Hepatocyte (in vitro differentiated cells): ENCODE results near the gene VIPR2. TPM values are rescaled to one million over a fixed set of nuclear protein-coding genes. Genes with fewer than 3 reads are reported as not detected.
"Not testable (repeated sequence)": the region's sequence is repeated elsewhere in the genome, so short reads cannot be mapped to it uniquely, and the experiment has no call there.

Experiments
- DNase-seq: peaks from one replicate; pipeline ENCODE4 v3.0.0-alpha.2; 2016; ENCODE audit warnings: low spot score
- H2AFZ ChIP-seq: fragments of 200-600 bp; sonication (generic); 2 replicates; pipeline ENCODE4 v1.6.0; 2016; ENCODE audit warnings: antibody characterized with exemption, mild to moderate bottlenecking
- H3K27ac ChIP-seq: fragments of 200-600 bp; sonication (generic); 2 replicates; pipeline ENCODE4 v1.5.1; 2016; ENCODE audit warnings: mild to moderate bottlenecking
- H3K27me3 ChIP-seq: fragments of 200-600 bp; sonication (generic); 2 replicates; pipeline ENCODE4 v1.6.1; 2016
- H3K36me3 ChIP-seq: fragments of 200-600 bp; sonication (generic); replicated peaks from 2 replicates; pipeline ENCODE4 v1.5.1; 2016; ENCODE audit warnings: low read depth; ENCODE audit not compliant: insufficient read depth
- H3K4me1 ChIP-seq: fragments of 200-600 bp; sonication (generic); 2 replicates; pipeline ENCODE4 v1.5.1; 2016; ENCODE audit warnings: mild to moderate bottlenecking, moderate library complexity; ENCODE audit not compliant: insufficient read depth
- H3K4me2 ChIP-seq: fragments of 200-600 bp; sonication (generic); 2 replicates; pipeline ENCODE4 v1.6.0; 2016
- H3K4me3 ChIP-seq: fragments of 200-600 bp; sonication (generic); 2 replicates; pipeline ENCODE4 v1.5.1; 2016; ENCODE audit warnings: mild to moderate bottlenecking
- H3K79me2 ChIP-seq: fragments of 200-600 bp; sonication (generic); 2 replicates; pipeline ENCODE4 v1.6.0; 2017; ENCODE audit warnings: mild to moderate bottlenecking
- H3K9me2 ChIP-seq: fragments of 200-600 bp; sonication (generic); replicated peaks from 2 replicates; pipeline ENCODE4 v1.6.0; 2017; ENCODE audit warnings: mild to moderate bottlenecking; ENCODE audit not compliant: insufficient read depth
- H3K9me3 ChIP-seq: fragments of 200-600 bp; sonication (generic); 2 replicates; pipeline ENCODE4 v1.5.1; 2016; ENCODE audit warnings: low read depth, mild to moderate bottlenecking
- H4K20me1 ChIP-seq: fragments of 200-600 bp; sonication (generic); 2 replicates; pipeline ENCODE4 v1.6.0; 2016; ENCODE audit warnings: mild to moderate bottlenecking; ENCODE audit not compliant: insufficient read depth, poor library complexity, severe bottlenecking
- CTCF ChIP-seq: fragments of 200-600 bp; sonication (generic); IDR thresholded peaks from 2 replicates; pipeline ENCODE4 v1.5.1; 2016; ENCODE audit warnings: antibody characterized with exemption, mild to moderate bottlenecking; ENCODE audit not compliant: poor library complexity
- EZH2 ChIP-seq: fragments of 200-600 bp; sonication (generic); IDR thresholded peaks from 2 replicates; pipeline ENCODE4 v1.6.1; 2016; ENCODE audit warnings: antibody characterized with exemption, mild to moderate bottlenecking, borderline replicate concordance
- EZH2phosphoT487 ChIP-seq: fragments of 200-600 bp; sonication (generic); IDR thresholded peaks from one replicate; pipeline ENCODE4 v1.6.1; 2018; ENCODE audit warnings: antibody characterized with exemption, mild to moderate bottlenecking, low read depth, moderate library complexity; ENCODE audit not compliant: unreplicated experiment, severe bottlenecking
- WGBS: methylation state at CpG from one replicate; pipeline ENCODE4 v1.1.6; 2016; ENCODE audit warnings: low lambda C conversion rate; ENCODE audit errors: missing lambda C conversion rate; 5-methylcytosine and 5-hydroxymethylcytosine counted together
- polyA plus RNA-seq: library from polyadenylated mRNA; unstranded; fragments of >200 nt; fragmentation: Nextera tagmentation; extraction: Ambion mirVana; gene quantifications from 2 replicates; pipeline ENCODE4 v1.2.1, GENCODE V29; 2016
- total RNA-seq: library from RNA; depleted of rRNA; stranded (reverse); fragments of >200 nt; gene quantifications from 2 replicates; pipeline ENCODE4 v1.2.3, GENCODE V29; 2014

The VIPR2 gene
- total and polyA plus RNA-seq, 2 experiments from 2014 or later = 2.7 to 3.4 TPM

DNA sequence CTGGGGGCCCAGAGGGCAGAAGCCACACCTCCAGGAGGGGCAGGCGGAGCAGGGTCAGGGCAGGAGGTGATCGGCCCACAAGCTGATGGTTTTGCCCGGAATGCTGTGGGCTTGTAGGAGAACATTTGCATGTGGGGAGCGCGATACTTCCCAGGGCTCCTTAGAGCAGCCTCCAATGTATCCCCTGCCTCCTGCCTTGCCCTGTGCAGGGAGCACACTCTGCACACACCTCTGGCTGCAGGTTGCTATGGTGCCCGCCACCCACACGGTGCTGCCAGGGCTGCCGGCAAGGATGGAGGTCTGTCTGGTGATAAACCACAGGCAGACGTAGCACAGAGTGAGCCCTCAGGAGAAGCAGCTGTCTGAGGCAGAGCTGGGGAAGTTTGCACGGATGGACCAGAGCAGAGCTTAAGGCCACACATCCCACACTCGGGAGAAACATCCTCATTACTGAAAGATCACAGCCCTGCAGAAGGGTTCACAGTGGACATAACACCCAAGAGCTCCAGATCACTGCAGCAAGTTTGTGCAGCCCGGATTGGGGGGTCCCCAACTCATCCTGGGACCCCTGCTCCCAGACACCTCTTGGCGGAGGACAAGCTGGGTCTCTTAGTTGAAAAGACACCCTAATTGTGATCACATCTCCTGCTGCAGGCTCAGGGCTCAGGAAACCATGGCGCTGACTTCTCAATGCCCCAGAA, 41.8 kb downstream of the VIPR2 start:
- no peak overlapping the region for H2AFZ ChIP-seq
- H3K79me2 ChIP-seq = no peaks in the 10 kb centered on the region
- no peak for DNase-seq
- H3K27me3 ChIP-seq = no peaks in the 10 kb centered on the region
- H4K20me1 ChIP-seq = no peaks in the 10 kb centered on the region
- no peak overlapping the region for H3K4me3 ChIP-seq
- H3K9me3 ChIP-seq = no peaks in the 10 kb centered on the region
- no peaks in the 10 kb centered on the region for H3K36me3 ChIP-seq
- H3K9me2 ChIP-seq = no peaks in the 10 kb centered on the region
- WGBS = 73% methylated on average over 13 of the region's 14 CpGs
- H3K27ac ChIP-seq = no peak overlapping the region
- H3K4me1 ChIP-seq = no peaks in the 10 kb centered on the region
- TF ChIP-seq EZH2 = no peak
- no peak for TF ChIP-seq CTCF
- TF ChIP-seq EZH2phosphoT487 = no peak
- no peak overlapping the region for H3K4me2 ChIP-seq

- H3K4me3 ChIP-seq, H3K79me2 ChIP-seq, H3K4me1 ChIP-seq, H3K27ac ChIP-seq, H3K27me3 ChIP-seq, H3K9me3 ChIP-seq, H3K9me2 ChIP-seq, H4K20me1 ChIP-seq, DNase-seq, H3K4me2 ChIP-seq, H2AFZ ChIP-seq, H3K36me3 ChIP-seq: not testable (repeated sequence)
- WGBS = 99% methylated on average over 14 of the region's 42 CpGs
These were observed 43.0 kb downstream of the VIPR2 start for GRCh38 chr7:159101661-159102091.

DNA sequence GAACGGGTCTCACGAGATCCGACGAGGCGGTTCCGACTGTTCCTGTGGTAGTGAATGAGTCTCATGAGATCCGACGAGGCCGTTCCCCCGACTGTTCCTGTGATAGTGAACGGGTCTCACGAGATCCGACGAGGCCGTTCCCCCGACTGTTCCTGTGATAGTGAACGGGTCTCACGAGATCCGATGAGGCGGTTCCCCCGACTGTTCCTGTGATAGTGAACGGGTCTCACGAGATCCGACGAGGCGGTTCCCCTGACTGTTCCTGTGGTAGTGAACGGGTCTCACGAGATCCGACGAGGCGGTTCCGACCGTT, 43.6 kb downstream of the VIPR2 start:
- H3K27me3 ChIP-seq, H3K27ac ChIP-seq, H3K4me3 ChIP-seq, H3K9me2 ChIP-seq, DNase-seq, H3K4me1 ChIP-seq, H3K79me2 ChIP-seq, H2AFZ ChIP-seq, H3K9me3 ChIP-seq, H3K36me3 ChIP-seq, H3K4me2 ChIP-seq, H4K20me1 ChIP-seq: not testable (repeated sequence)
- WGBS = over 99% methylated on average over 13 of the region's 33 CpGs

DNA sequence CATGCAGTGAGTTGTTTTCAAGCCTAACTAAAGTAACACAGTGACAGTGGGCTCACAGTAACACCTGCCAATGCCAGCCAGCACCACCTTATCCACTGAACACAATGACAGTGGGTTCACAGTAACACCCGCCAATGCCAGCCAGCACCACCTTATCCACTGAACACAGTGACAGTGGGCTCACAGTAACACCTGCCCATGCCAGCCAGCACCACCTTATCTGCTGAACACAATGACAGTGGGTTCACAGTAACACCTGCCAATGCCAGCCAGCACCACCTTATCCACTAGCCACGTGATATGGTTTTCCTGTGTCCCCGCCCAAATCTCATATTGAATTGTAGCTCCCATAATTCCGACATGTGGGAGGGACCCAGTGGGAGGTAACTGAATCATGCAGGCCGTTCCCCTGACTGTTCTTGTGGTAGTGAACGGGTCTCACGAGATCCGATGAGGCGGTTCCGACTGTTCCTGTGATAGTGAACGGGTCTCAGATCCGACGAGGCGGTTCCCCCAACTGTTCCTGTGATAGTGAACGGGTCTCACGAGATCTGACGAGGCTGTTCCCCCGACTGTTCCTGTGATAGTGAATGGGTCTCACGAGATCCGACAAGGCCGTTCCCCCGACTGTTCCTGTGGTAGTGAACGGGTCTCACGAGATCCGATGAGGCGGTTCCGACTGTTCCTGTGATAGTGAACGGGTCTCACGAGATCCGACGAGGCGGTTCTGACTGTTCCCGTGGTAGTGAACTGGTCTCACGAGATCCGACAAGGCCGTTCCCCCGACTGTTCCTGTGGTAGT, 44.2 kb downstream of the VIPR2 start:
- not testable (repeated sequence) for H3K9me2 ChIP-seq, H3K4me3 ChIP-seq, H3K9me3 ChIP-seq, H4K20me1 ChIP-seq, H3K27ac ChIP-seq, H3K27me3 ChIP-seq, H3K36me3 ChIP-seq, H3K4me1 ChIP-seq, DNase-seq, H3K79me2 ChIP-seq, H3K4me2 ChIP-seq, H2AFZ ChIP-seq
- WGBS = 95% methylated on average over 24 of the region's 37 CpGs

- H3K4me2 ChIP-seq = no peak overlapping the region
- H3K9me3 ChIP-seq = no peaks in the 10 kb centered on the region
- H3K9me2 ChIP-seq = no peaks in the 10 kb centered on the region
- no peak overlapping the region for H3K4me3 ChIP-seq
- no peaks in the 10 kb centered on the region for H3K79me2 ChIP-seq
- no peaks in the 10 kb centered on the region for H4K20me1 ChIP-seq
- no peaks in the 10 kb centered on the region for H3K4me1 ChIP-seq
- 95% methylated on average over 10 of the region's 10 CpGs for WGBS
- H3K27ac ChIP-seq = no peak overlapping the region
- no peaks in the 10 kb centered on the region for H3K27me3 ChIP-seq
- H3K36me3 ChIP-seq = no peaks in the 10 kb centered on the region
- no peak for DNase-seq
- TF ChIP-seq EZH2 (no peak), EZH2phosphoT487 (no peak), CTCF (no peak)
- no peak overlapping the region for H2AFZ ChIP-seq
These were observed 44.9 kb downstream of the VIPR2 start for GRCh38 chr7:159099711-159100231.
